H9 (cell line): ENCODE measurements around the gene FUT6. TPM values are rescaled to one million over a fixed set of nuclear protein-coding genes. Genes with fewer than 3 reads are reported as not detected.

Experiments used
- DNase-seq: peaks from one replicate; pipeline ENCODE4 v3.0.0-alpha.2; 2017
- H2AFZ ChIP-seq: one replicate; pipeline ENCODE4 v1.6.1; 2013; ENCODE audit warnings: mild to moderate bottlenecking, low read length, control low read depth, moderate library complexity
- H2AK5ac ChIP-seq: 2 replicates; pipeline ENCODE4 v1.6.1; 2013; ENCODE audit warnings: low read length, control low read depth, mixed read lengths; ENCODE audit not compliant: insufficient read length
- H2BK120ac ChIP-seq: one replicate; pipeline ENCODE4 v1.6.1; 2013; ENCODE audit warnings: low read depth, mild to moderate bottlenecking, low read length, control low read depth, inconsistent platforms; ENCODE audit not compliant: poor library complexity, severe bottlenecking
- H2BK12ac ChIP-seq: 2 replicates; pipeline ENCODE4 v1.6.1; 2013; ENCODE audit warnings: low read length, control low read depth, mixed read lengths, low read depth; ENCODE audit not compliant: insufficient read length
- H2BK15ac ChIP-seq: 2 replicates; pipeline ENCODE4 v1.6.1; 2013; ENCODE audit warnings: low read depth, low read length, control low read depth
- H2BK20ac ChIP-seq: one replicate; pipeline ENCODE4 v1.6.1; 2013; ENCODE audit warnings: low read depth, mild to moderate bottlenecking, low read length, control low read depth, inconsistent platforms; ENCODE audit not compliant: poor library complexity, severe bottlenecking
- H2BK5ac ChIP-seq: 2 replicates; pipeline ENCODE4 v1.6.1; 2013; ENCODE audit warnings: low read length, control low read depth, mixed read lengths; ENCODE audit not compliant: insufficient read length
- H3K14ac ChIP-seq: 2 replicates; pipeline ENCODE4 v1.6.1; 2013; ENCODE audit warnings: low read length, control low read depth; ENCODE audit not compliant: insufficient read depth
- H3K18ac ChIP-seq: 2 replicates; pipeline ENCODE4 v1.6.1; 2013; ENCODE audit warnings: low read depth, mild to moderate bottlenecking, mixed read lengths, low read length, control low read depth; ENCODE audit not compliant: insufficient read length
- H3K23ac ChIP-seq: 2 replicates; pipeline ENCODE4 v1.6.1; 2013; ENCODE audit warnings: low read length, control low read depth, mixed read lengths, low read depth; ENCODE audit not compliant: insufficient read length
- H3K23me2 ChIP-seq: 2 replicates; pipeline ENCODE4 v1.6.1; 2013; ENCODE audit warnings: low read depth, mild to moderate bottlenecking, mixed read lengths, low read length, control low read depth; ENCODE audit not compliant: insufficient read length, poor library complexity, severe bottlenecking
- H3K27ac ChIP-seq: 2 replicates; pipeline ENCODE4 v1.5.1; 2013; ENCODE audit warnings: low read length, control low read depth, mixed read lengths, low read depth; ENCODE audit not compliant: insufficient read length
- H3K27me3 ChIP-seq: 2 replicates; pipeline ENCODE4 v1.6.1; 2013; ENCODE audit warnings: low read length, control low read depth, inconsistent platforms; ENCODE audit not compliant: insufficient read depth
- H3K4ac ChIP-seq: 2 replicates; pipeline ENCODE4 v1.6.1; 2013; ENCODE audit warnings: low read depth, mild to moderate bottlenecking, control low read depth, inconsistent platforms, low read length, moderate library complexity
- H3K4me1 ChIP-seq: 2 replicates; pipeline ENCODE4 v1.6.1; 2013; ENCODE audit warnings: low read length, control low read depth, inconsistent platforms; ENCODE audit not compliant: insufficient read depth
- H3K4me2 ChIP-seq: 2 replicates; pipeline ENCODE4 v1.6.1; 2013; ENCODE audit warnings: low read length, control low read depth, mixed read lengths; ENCODE audit not compliant: insufficient read length, insufficient read depth
- H3K56ac ChIP-seq: 2 replicates; pipeline ENCODE4 v1.6.1; 2013; ENCODE audit warnings: low read depth, mild to moderate bottlenecking, mixed read lengths, low read length, control low read depth; ENCODE audit not compliant: insufficient read length
- H3K79me1 ChIP-seq: 2 replicates; pipeline ENCODE4 v1.6.1; 2013; ENCODE audit warnings: low read depth, mild to moderate bottlenecking, moderate library complexity, low read length, control low read depth, inconsistent platforms; ENCODE audit not compliant: insufficient read depth, poor library complexity, severe bottlenecking
- H3K79me2 ChIP-seq: 2 replicates; pipeline ENCODE4 v1.6.1; 2013; ENCODE audit warnings: low read length, control low read depth, inconsistent platforms; ENCODE audit not compliant: insufficient read depth
- H3K9ac ChIP-seq: 2 replicates; pipeline ENCODE4 v1.6.1; 2013; ENCODE audit warnings: low read length, control low read depth, mixed read lengths; ENCODE audit not compliant: insufficient read length; ENCODE audit errors: extremely low read depth
- H3K9me3 ChIP-seq: one replicate; pipeline ENCODE4 v1.6.1; 2013; ENCODE audit warnings: low read depth, low read length, inconsistent platforms; ENCODE audit not compliant: control insufficient read depth
- H3T11ph ChIP-seq: one replicate; pipeline ENCODE4 v1.6.1; 2013; ENCODE audit warnings: mild to moderate bottlenecking, low read length, control low read depth, inconsistent platforms
- H4K20me1 ChIP-seq: one replicate; pipeline ENCODE4 v1.6.1; 2013; ENCODE audit not compliant: control insufficient read depth, insufficient read length, insufficient read depth
- H4K5ac ChIP-seq: 2 replicates; pipeline ENCODE4 v1.6.1; 2013; ENCODE audit warnings: low read depth, mild to moderate bottlenecking, mixed read lengths, low read length, control low read depth; ENCODE audit not compliant: insufficient read length
- H4K8ac ChIP-seq: replicated peaks from 2 replicates; pipeline ENCODE4 v1.6.1; 2013; ENCODE audit warnings: low read length, control low read depth, mixed read lengths, low read depth; ENCODE audit not compliant: insufficient read length
- H4K91ac ChIP-seq: 2 replicates; pipeline ENCODE4 v1.6.1; 2013; ENCODE audit warnings: low read depth, mild to moderate bottlenecking, moderate library complexity, mixed read lengths, low read length, control low read depth; ENCODE audit not compliant: insufficient read length
- H3K27ac Mint-ChIP-seq, 3 experiments: 2 replicates in 2 of 3; 3 replicates in 1 of 3; pipeline ENCODE4 v1.8.0; 2020 to 2021; ENCODE audit warnings: mixed read lengths in 3 of 3, mild to moderate bottlenecking in 1 of 3, moderate library complexity in 1 of 3
- H3K27me3 Mint-ChIP-seq: 2 replicates; pipeline ENCODE4 v1.8.0; 2021; ENCODE audit warnings: low read depth, mild to moderate bottlenecking, moderate library complexity, mixed read lengths
- H3K36me3 Mint-ChIP-seq, 3 experiments: 2 replicates in 2 of 3; 3 replicates in 1 of 3; pipeline ENCODE4 v1.8.0; 2020 to 2021; ENCODE audit warnings: low read depth in 3 of 3, mixed read lengths in 3 of 3; ENCODE audit not compliant: insufficient read depth in 1 of 3
- H3K4me1 Mint-ChIP-seq, 2 experiments: 2 replicates each; pipeline ENCODE4 v1.8.0; 2020; ENCODE audit warnings: mixed read lengths in 2 of 2
- H3K4me3 Mint-ChIP-seq, 2 experiments: 2 replicates in 1 of 2; 3 replicates in 1 of 2; pipeline ENCODE4 v1.8.0; 2020 to 2021; ENCODE audit warnings: mild to moderate bottlenecking in 2 of 2, mixed read lengths in 2 of 2, moderate library complexity in 1 of 2
- H3K9me3 Mint-ChIP-seq, 2 experiments: 2 replicates in 1 of 2; 3 replicates in 1 of 2; pipeline ENCODE4 v1.8.0; 2020; ENCODE audit warnings: mild to moderate bottlenecking in 2 of 2, mixed read lengths in 2 of 2, moderate library complexity in 1 of 2
- WGBS: extraction: QIAGEN DNeasy Blood & Tissue Kit; methylation state at CpG from one replicate; pipeline ENCODE4 v1.1.7; 2013; ENCODE audit warnings: missing lambda C conversion rate, low lambda C conversion rate, mixed read lengths; ENCODE audit not compliant: insufficient read length; ENCODE audit errors: extremely low coverage; 5-methylcytosine and 5-hydroxymethylcytosine counted together
- total RNA-seq: library from RNA; stranded (reverse); gene quantifications from 2 replicates; pipeline ENCODE4 v1.2.1, GENCODE V29; 2021
- TF ChIP-seq, protein P1 (sequence below): fragments of 200-600 bp; sonication (generic); conservative IDR thresholded peaks from 3 replicates; pipeline ENCODE4 v1.8.0; 2021; ENCODE audit warnings: antibody characterized with exemption, mild to moderate bottlenecking

FUT6 gene
- total RNA-seq, 1 experiment from 2014 or later: 0.13 TPM

DNA sequence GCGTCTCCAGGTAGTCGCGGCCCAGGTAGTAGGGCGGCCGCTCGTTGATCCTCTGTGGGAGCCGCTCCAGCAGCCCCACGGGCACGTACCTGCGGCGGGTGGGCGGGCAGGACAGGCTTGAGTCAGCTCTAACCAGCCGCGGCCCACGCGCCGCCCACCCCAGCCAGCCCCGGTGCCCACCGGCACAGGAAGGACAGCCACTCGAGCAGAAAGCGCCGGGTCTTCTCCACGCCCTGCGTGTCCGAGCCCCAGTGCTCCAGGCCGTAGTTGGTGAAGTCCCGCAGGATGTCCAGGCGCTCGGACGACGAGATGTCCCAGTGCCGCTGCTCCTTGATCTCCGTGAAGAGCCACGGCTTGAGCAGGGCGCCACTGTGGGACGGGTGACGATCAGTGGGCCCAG, 54.1 kb downstream of the FUT6 start:
- H3K9me3 ChIP-seq: no peaks in the 10 kb centered on the region
- TF ChIP-seq, protein P1, sequence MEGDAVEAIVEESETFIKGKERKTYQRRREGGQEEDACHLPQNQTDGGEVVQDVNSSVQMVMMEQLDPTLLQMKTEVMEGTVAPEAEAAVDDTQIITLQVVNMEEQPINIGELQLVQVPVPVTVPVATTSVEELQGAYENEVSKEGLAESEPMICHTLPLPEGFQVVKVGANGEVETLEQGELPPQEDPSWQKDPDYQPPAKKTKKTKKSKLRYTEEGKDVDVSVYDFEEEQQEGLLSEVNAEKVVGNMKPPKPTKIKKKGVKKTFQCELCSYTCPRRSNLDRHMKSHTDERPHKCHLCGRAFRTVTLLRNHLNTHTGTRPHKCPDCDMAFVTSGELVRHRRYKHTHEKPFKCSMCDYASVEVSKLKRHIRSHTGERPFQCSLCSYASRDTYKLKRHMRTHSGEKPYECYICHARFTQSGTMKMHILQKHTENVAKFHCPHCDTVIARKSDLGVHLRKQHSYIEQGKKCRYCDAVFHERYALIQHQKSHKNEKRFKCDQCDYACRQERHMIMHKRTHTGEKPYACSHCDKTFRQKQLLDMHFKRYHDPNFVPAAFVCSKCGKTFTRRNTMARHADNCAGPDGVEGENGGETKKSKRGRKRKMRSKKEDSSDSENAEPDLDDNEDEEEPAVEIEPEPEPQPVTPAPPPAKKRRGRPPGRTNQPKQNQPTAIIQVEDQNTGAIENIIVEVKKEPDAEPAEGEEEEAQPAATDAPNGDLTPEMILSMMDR: no peak

More for the DNA sequence above, 54.1 kb downstream of the FUT6 start:
- H3K23me2 ChIP-seq: no peaks in the 10 kb centered on the region
- WGBS: no CpG with 5 or more reads among the region's 37 CpGs
- H3K4me3 Mint-ChIP-seq: no peak overlapping the region
- H3K27me3 Mint-ChIP-seq: no peaks in the 10 kb centered on the region; the same call in 1 of the 2 replicates
- no peak for DNase-seq
- H3K18ac ChIP-seq: no peak overlapping the region
- H2BK5ac ChIP-seq: no peak overlapping the region
- H3K27ac Mint-ChIP-seq: no peak overlapping the region
- H2BK20ac ChIP-seq: no peak overlapping the region
- no peak overlapping the region for H2BK12ac ChIP-seq
- no peaks in the 10 kb centered on the region for H3K27me3 ChIP-seq
- H4K5ac ChIP-seq: no peak overlapping the region
- no peak overlapping the region for H3K56ac ChIP-seq
- H2BK120ac ChIP-seq: no peak overlapping the region
- no peak overlapping the region for H3K14ac ChIP-seq
- H3K79me1 ChIP-seq: no peaks in the 10 kb centered on the region
- H3T11ph ChIP-seq: no peak overlapping the region
- H2AK5ac ChIP-seq: no peak overlapping the region
- H3K36me3 Mint-ChIP-seq: peaks cover 25 to 45% (median 42%) of the 10 kb centered on the region in 3 experiments
- H3K9ac ChIP-seq: no peak overlapping the region
- no peak overlapping the region for H3K27ac ChIP-seq
- peaks cover 0 to 5% of the 10 kb centered on the region in 2 experiments; a peak in 3 of 4 replicates for H3K4me1 Mint-ChIP-seq
- H3K4me1 ChIP-seq: no peaks in the 10 kb centered on the region
- H2AFZ ChIP-seq: no peak overlapping the region
- no peaks in the 10 kb centered on the region for H4K20me1 ChIP-seq
- no peak overlapping the region for H3K4ac ChIP-seq
- no peaks in the 10 kb centered on the region; a peak in 1 of 5 replicates for H3K9me3 Mint-ChIP-seq
- H2BK15ac ChIP-seq: no peak overlapping the region; the same call in 1 of the 2 replicates
- H3K23ac ChIP-seq: no peak overlapping the region
- no peaks in the 10 kb centered on the region for H3K79me2 ChIP-seq
- no peak overlapping the region for H3K4me2 ChIP-seq
- no peak overlapping the region for H4K8ac ChIP-seq
- H4K91ac ChIP-seq: no peak overlapping the region
